Measurements from ENCODE around the gene ATP8B1. TPM values are rescaled to one million over a fixed set of nuclear protein-coding genes. Genes with fewer than 3 reads are reported as not detected.

The ATP8B1 gene
- total and polyA plus RNA-seq, 2 experiments from 2014 or later = 15.8 to 43.9 TPM

DNA sequence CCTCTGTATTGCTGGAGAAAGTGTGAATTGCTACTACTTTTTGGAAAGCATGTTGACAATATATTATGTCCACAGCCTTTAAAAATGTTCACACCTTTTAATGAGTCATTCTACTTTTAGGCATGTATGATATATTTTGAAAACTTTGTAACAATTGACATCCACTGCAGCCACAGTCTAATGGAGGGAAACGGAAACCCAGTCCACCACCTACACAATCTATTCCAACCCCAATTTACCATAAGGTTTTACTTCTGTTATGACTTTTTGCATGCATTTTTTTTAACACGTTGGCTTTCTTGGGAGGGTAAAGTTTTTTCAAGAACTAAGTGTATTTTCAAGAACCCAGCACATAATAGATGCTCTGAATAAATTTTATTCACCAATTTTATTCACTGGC lies 38.5 kb upstream of the ATP8B1 start:
- Histone ChIP-seq H4K20me1 (ENCODE audit: insufficient read depth) (no peaks in the 10 kb centered on the region), H3K36me3 (ENCODE audit: low read depth) (no peaks in the 10 kb centered on the region), H3K9ac (no peak overlapping the region), H3F3A (ENCODE audit: insufficient read depth) (peaks cover 29% of the 10 kb centered on the region), H3K27me3 (replicated peaks; ENCODE audit: insufficient read depth) (no peaks in the 10 kb centered on the region), H3K4me1 (ENCODE audit: insufficient read depth) (peaks cover 29% of the 10 kb centered on the region), H2AFZ (no peak overlapping the region), H3K4me2 (ENCODE audit: unreplicated experiment) (no peak overlapping the region), H3K9me3 (ENCODE audit: low read depth) (no peaks in the 10 kb centered on the region), H3K27ac (no peak overlapping the region), H3K9me2 (ENCODE audit: insufficient read depth) (no peaks in the 10 kb centered on the region), H3K79me2 (ENCODE audit: insufficient read depth) (no peaks in the 10 kb centered on the region), H3K4me3 (no peak overlapping the region)
- TF ChIP-seq EZH2 (IDR thresholded peaks at IDR 0.05; ENCODE audit: insufficient read depth, poor library complexity, severe bottlenecking) = no peak
- TF ChIP-seq EZH2phosphoT487 (IDR thresholded peaks at IDR 0.05; ENCODE audit: insufficient read depth, low read depth) = no peak
- in situ Hi-C loops (cut with MboI) = no loop called here
- no peak for DNase-seq
- WGBS, 2 experiments (ENCODE audit: low coverage in 1 of 2, low lambda C conversion rate in 2 of 2, missing lambda C conversion rate in 2 of 2) = 86 to 94% methylated on average over 2 of the region's 2 CpGs

DNA sequence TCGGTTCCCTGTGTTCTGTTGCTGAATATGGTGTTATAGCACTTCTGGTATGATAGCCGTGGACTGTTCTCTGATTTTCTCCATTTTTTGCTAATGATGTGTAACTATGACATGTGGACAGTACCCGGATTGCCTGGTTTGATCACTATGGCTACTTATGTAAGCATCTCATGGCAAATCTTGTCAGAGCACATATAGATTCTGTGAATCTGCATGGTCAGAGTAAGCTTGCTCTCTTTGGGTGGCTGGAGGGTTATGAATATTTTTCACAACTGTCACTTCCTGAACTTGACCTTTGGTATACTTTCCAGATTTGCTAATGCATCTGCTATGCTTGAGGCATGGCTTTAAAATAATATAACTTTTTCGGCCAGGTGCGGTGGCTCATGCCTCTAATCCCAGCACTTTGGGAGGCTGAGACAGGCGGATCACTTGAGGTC lies 36.8 kb upstream of the ATP8B1 start:
- no peaks in the 10 kb centered on the region for H3K9me2 ChIP-seq (ENCODE audit: insufficient read depth)
- H3K36me3 ChIP-seq (ENCODE audit: low read depth) = no peaks in the 10 kb centered on the region
- H4K20me1 ChIP-seq (ENCODE audit: insufficient read depth) = no peaks in the 10 kb centered on the region
- no peaks in the 10 kb centered on the region for H3K27me3 ChIP-seq (replicated peaks; ENCODE audit: insufficient read depth)
- peaks cover 17% of the 10 kb centered on the region; the same call in 1 of the 2 replicates for H3F3A ChIP-seq (ENCODE audit: insufficient read depth)
- peak overlapping the region; percentile 32; the same call in 1 of the 2 replicates for H3K4me3 ChIP-seq
- H3K79me2 ChIP-seq (ENCODE audit: insufficient read depth) = no peaks in the 10 kb centered on the region
- TF ChIP-seq EZH2phosphoT487 (IDR thresholded peaks at IDR 0.05; ENCODE audit: insufficient read depth, low read depth) (no peak), EZH2 (IDR thresholded peaks at IDR 0.05; ENCODE audit: insufficient read depth, poor library complexity, severe bottlenecking) (no peak)
- peak overlapping the region; percentile 50 for H2AFZ ChIP-seq
- 43 to 44% methylated on average over 6 of the region's 6 CpGs for WGBS, 2 experiments (ENCODE audit: low coverage in 1 of 2, low lambda C conversion rate in 2 of 2, missing lambda C conversion rate in 2 of 2)
- H3K9me3 ChIP-seq (ENCODE audit: low read depth) = no peaks in the 10 kb centered on the region
- in situ Hi-C loops (cut with MboI) = no loop called here
- H3K27ac ChIP-seq = peak overlapping the region; percentile 58
- peaks cover 19% of the 10 kb centered on the region for H3K4me1 ChIP-seq (ENCODE audit: insufficient read depth)
- 0 out of 2 replicates have a peak overlapping the region, but pooled peaks have one; percentile 4 for H3K9ac ChIP-seq
- peak; percentile 69 for DNase-seq
- peak overlapping the region; percentile 63 for H3K4me2 ChIP-seq (ENCODE audit: unreplicated experiment)

DNA sequence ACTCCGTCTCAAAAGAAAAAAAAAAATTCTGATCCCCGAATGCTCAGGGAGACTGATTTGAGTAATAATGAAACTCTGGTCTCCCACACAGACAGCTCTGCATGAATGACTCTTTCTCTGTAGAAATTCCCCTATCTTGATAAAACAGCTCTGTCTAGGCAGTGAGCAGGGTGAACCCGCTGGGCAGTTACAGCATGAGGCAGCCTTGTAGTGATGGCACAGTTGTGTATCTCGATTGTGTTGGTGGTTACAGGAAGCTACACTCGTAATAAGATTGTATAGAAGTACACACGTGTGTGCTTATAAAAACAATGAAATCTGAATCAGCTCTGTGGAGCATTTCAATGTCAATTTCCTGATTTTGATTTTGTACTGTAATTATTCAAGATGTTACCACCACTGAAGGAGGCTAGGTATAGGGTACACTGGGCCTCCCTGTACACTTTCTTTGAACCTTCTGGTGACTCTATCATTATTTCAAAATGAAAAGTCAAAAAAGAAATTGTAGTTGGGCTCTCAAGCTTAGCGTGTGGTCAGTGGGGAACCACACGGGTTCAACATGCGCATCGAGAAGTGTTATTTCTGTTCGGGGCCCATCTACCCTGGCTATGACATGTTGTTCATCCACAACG lies 34.9 kb upstream of the ATP8B1 start:
- no peaks in the 10 kb centered on the region for H3K9me3 ChIP-seq (ENCODE audit: low read depth)
- H3K4me2 ChIP-seq (ENCODE audit: unreplicated experiment) = no peak overlapping the region
- H3K27me3 ChIP-seq (replicated peaks; ENCODE audit: insufficient read depth) = no peaks in the 10 kb centered on the region
- H3K36me3 ChIP-seq (ENCODE audit: low read depth) = no peaks in the 10 kb centered on the region
- TF ChIP-seq EZH2 (IDR thresholded peaks at IDR 0.05; ENCODE audit: insufficient read depth, poor library complexity, severe bottlenecking) (no peak), EZH2phosphoT487 (IDR thresholded peaks at IDR 0.05; ENCODE audit: insufficient read depth, low read depth) (no peak)
- no peaks in the 10 kb centered on the region for H3K9me2 ChIP-seq (ENCODE audit: insufficient read depth)
- no peak overlapping the region for H3K9ac ChIP-seq
- no peak overlapping the region for H3K4me3 ChIP-seq
- H3K4me1 ChIP-seq (ENCODE audit: insufficient read depth) = peaks cover 28% of the 10 kb centered on the region
- in situ Hi-C loops (cut with MboI) = no loop called here
- WGBS, 2 experiments (ENCODE audit: low coverage in 1 of 2, low lambda C conversion rate in 2 of 2, missing lambda C conversion rate in 2 of 2) = 89 to 92% methylated on average over 12 of the region's 12 CpGs
- H3K27ac ChIP-seq = no peak overlapping the region
- no peak for DNase-seq
- no peaks in the 10 kb centered on the region for H4K20me1 ChIP-seq (ENCODE audit: insufficient read depth)
- peaks cover 28% of the 10 kb centered on the region for H3F3A ChIP-seq (ENCODE audit: insufficient read depth)
- H3K79me2 ChIP-seq (ENCODE audit: insufficient read depth) = no peaks in the 10 kb centered on the region
- H2AFZ ChIP-seq = no peak overlapping the region

DNA sequence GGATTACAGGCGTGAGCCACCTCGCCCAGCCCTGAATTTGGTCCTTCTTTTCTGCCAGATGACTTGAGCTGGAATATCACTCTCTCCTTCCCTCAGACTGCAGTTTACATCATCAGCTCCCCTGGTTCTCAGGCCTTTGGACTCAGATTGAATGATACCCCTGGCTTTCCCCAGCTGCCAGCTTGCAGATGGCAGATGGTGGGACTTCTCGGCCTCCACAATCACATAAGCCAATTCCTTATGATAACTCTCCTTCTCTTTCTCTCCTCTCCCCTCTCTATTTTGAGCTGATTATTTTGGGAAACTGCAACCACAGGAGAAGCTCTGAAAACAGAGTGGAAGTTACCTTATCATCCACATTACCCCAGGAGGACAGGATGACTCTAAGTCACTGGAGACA lies 33.4 kb upstream of the ATP8B1 start:
- H2AFZ ChIP-seq = no peak overlapping the region
- no peaks in the 10 kb centered on the region for H4K20me1 ChIP-seq (ENCODE audit: insufficient read depth)
- no peaks in the 10 kb centered on the region for H3K9me3 ChIP-seq (ENCODE audit: low read depth)
- H3K27me3 ChIP-seq (replicated peaks; ENCODE audit: insufficient read depth) = no peaks in the 10 kb centered on the region
- no peaks in the 10 kb centered on the region for H3K9me2 ChIP-seq (ENCODE audit: insufficient read depth)
- DNase-seq = no peak
- H3K36me3 ChIP-seq (ENCODE audit: low read depth) = no peaks in the 10 kb centered on the region
- TF ChIP-seq EZH2phosphoT487 (IDR thresholded peaks at IDR 0.05; ENCODE audit: insufficient read depth, low read depth) = no peak
- no peak for TF ChIP-seq EZH2 (IDR thresholded peaks at IDR 0.05; ENCODE audit: insufficient read depth, poor library complexity, severe bottlenecking)
- no peak overlapping the region for H3K4me2 ChIP-seq (ENCODE audit: unreplicated experiment)
- in situ Hi-C loops (cut with MboI) = no loop called here
- H3F3A ChIP-seq (ENCODE audit: insufficient read depth) = peaks cover 33% of the 10 kb centered on the region
- H3K4me3 ChIP-seq = no peak overlapping the region
- H3K79me2 ChIP-seq (ENCODE audit: insufficient read depth) = no peaks in the 10 kb centered on the region
- peaks cover 32% of the 10 kb centered on the region for H3K4me1 ChIP-seq (ENCODE audit: insufficient read depth)
- no peak overlapping the region for H3K27ac ChIP-seq
- 97 to 98% methylated on average over 3 of the region's 3 CpGs for WGBS, 2 experiments (ENCODE audit: low coverage in 1 of 2, low lambda C conversion rate in 2 of 2, missing lambda C conversion rate in 2 of 2)
- H3K9ac ChIP-seq = no peak overlapping the region

Measured in GM23248 (cell line).